AG20443 (cell line): Measurements from ENCODE around the gene NDUFB4.
"Not testable (repeated sequence)": the region's sequence is repeated elsewhere in the genome, so short reads cannot be mapped to it uniquely, and the experiment has no call there.

Experiments
- DNase-seq: peaks from one replicate; pipeline ENCODE4 v3.0.0; 2012; ENCODE audit warnings: low spot score, mixed read lengths

NDUFB4 gene

DNA sequence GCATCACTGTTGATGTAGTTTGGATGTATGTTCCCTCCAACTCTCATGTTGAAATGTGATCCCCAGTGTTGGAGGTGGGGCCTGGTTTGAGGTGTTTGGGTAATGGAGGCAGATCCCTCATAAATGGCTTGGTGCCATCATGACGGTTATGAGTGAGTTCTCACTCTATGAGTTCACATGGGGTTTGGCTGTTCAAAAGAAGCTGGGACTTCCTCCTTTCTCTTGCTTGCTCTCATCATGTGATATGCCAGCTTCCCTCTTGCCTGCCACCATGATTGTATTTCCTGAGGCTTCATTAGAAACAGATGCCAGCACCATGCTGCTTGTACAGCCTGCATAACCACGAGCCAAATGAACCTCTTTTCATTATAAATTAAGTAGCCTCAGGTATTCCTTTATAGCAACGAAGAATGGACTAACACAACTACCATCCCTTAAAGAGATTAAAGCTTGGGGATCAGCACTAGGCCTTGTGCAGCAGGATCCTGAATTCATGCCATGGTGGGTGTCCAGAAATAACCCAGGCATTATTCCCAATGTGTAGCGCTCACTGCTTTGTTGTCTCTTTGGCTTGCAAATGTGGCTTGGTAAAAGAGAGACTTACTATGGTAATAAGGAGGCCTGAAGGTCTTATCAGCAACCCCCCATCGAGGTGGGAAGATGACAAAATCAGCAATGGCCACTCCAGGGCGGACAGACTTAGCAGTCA, 41.9 kb downstream of the NDUFB4 start:
- DNase-seq = no peak

- DNase-seq = not testable (repeated sequence)
Observed at GRCh38 chr3:120638820-120639219, 42.7 kb downstream of the NDUFB4 start.

DNA sequence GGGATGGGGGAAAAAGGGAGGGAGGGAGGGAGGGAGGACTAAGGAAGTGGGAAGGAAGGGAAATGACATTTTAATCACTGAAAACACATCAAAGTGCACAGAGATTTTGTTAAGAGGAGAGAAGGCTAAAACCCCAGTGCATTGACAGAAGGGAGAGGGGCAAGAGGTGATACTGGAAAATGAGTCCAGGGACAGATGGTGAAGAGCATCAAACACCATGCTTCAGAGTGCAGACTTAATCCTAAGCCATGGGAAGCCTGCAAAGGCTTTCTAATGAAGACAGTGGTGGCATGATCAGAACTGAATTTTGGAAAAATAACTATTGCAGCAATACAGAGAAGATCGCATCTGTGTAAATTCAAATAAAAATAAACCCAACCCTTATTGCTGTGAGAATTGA, 44.1 kb downstream of the NDUFB4 start:
- no peak for DNase-seq

- DNase-seq = no peak
Observed at GRCh38 chr3:120641696-120642246, 45.6 kb downstream of the NDUFB4 start.

GRCh38 chr3:120642368-120642948, 46.3 kb downstream of the NDUFB4 start:
- DNase-seq = no peak

- DNase-seq = no peak
Observed at GRCh38 chr3:120645083-120645845, 49.1 kb downstream of the NDUFB4 start.

DNA sequence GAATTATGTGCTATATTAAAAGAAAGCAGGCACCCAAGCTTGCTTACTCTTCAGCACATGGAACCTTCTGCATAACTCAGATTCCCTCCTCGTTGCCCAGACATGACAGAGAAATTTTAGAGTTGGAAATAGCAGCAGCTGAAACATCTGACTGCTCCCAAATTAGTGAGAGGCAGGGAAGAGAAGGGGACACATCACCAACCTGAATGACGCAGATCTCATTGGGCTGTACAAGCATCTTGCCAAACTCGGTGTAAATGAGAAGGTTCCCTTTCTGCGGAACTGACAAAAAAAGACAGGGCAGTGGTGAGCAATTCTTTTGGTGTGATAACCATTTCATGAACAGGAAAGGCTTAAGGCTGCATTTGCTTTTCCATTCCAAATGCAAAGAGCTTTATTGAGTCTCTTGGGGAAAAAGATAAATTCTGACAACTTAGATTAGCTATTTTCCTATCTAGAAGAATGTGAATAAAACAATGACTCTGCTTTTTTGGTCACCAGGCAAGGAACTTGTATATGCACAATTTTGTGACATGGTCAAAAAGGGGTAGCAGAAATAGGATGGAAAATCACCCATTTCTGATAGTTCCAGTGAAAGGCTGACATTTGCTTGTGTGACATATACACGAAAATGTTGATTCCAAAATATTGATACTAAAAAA, 50.8 kb downstream of the NDUFB4 start:
- DNase-seq = no peak

- peak; percentile 19 for DNase-seq
Observed at GRCh38 chr3:120648290-120648689, 52.2 kb downstream of the NDUFB4 start.

GRCh38 chr3:120649830-120650233, 53.7 kb downstream of the NDUFB4 start:
- no peak for DNase-seq

GRCh38 chr3:120650311-120650710, 54.2 kb downstream of the NDUFB4 start:
- DNase-seq = no peak
